CD4-positive, alpha-beta T cell treated with Interferon gamma for 1 hour (primary cell): ENCODE results near the gene ASTN2.

Source experiments
- DNase-seq: peaks from one replicate; pipeline ENCODE4 v3.0.0-alpha.2; 2020

ASTN2 gene

GRCh38 chr9:117063721-117064471 is 351.0 kb downstream of the ASTN2 start:
- no peak for DNase-seq

DNA sequence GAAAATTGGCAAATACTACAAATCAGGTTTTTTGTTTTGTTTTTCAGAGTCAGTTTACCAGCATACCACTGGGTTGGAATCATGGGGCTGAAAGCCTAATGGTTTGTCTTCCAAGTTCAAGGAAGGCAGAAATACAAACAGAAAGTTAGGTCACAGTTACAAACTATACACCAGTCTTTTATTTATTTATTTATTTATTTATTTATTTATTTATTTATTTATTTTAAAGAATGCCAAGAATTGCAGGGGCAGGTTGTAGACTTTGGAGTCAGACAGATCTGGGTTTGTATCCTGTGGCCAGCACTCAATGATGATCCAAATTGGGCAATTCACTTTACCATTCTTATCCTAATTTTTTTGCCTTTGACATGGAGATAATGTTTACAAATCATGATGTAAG is 353.9 kb downstream of the ASTN2 start:
- DNase-seq: no peak

- DNase-seq: no peak
Measured at GRCh38 chr9:117050007-117050406, 364.9 kb downstream of the ASTN2 start.

DNA sequence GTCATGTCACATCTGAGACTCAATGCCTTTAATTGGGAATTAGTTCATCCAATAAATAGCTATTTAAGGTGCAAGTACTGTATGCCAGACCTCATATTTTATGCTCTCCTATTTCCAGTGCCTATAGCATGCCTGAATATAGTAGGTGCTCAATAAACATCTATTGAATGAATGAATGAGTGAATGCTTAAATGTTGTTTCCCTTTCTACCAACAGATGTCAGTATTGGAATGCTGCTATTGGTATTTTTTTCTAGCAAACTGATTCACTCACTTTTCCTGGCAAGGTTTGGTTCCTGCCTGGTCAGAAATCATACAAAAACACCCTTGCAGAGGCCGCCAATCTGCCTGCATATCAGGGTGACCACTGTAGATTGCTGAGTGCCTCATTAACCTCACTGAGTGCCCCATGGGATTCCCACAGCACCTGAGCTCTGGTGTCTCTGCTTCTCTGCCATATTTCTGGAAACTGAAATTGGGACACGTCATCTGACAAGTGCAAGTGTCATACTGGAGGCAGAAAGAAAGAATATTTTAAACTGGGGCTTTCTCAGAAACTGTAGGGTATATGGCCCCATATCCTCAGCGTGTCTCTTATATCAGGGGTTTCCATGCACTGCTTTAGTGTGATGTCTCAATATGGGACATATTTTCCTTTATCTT is 368.1 kb downstream of the ASTN2 start:
- DNase-seq: no peak

DNA sequence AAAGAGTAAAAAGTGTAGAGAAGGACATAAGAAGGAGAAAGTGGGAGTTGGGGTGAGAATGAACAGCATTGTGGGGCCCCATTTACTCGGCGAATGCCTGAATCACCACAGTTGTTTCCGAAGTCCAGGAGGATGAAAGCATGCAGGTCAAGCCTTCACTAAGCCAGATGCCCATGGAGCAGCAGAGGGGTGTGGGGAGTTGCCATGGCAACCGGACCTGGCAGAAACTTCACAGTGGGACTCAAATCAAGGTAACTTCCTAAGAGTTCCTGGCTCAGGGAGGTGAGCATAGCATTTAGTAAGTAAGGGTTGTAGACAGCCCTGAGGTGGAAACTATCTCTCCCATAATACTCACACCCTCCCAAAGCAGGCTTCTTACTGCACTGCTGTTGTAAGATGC is 370.6 kb downstream of the ASTN2 start:
- peak; percentile 0 for DNase-seq

DNA sequence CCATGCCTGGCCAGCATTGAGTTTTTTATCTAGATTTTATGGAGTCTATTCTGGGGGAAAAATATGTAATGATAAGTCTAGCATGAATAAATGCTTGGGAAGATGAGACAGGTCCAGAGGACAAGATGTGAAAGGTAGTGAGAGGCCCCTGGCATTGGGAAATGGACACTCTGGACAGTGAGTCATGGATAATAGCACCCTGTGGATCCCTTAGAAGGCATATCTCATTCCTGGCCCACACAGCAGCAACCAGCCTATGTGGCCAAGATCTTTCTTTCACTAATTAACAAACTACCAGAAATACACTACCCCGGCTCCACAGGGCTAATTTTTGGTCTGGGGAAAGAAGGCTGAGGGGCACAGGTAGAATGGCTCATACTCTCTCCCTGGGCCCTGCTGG is 371.7 kb downstream of the ASTN2 start:
- DNase-seq: no peak

DNA sequence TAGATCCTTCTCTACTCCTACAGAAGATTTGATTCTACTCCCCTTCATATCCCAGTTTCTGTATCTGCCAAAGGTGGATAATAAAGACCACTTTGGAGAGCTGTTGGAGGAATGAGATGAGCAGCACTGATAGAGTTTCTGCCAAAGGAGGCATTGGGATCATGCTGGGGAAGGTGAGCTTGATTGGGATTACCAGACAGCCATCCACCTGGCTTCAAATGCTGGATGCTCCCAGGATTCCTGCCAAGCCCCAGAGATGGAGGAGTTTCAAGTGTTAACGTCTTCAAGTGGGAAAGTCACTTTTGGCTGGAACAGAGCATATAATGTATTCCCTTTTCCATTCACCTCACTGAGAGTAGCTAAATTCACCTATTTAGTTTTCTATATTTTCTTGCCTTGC is 379.3 kb downstream of the ASTN2 start:
- no peak for DNase-seq

DNA sequence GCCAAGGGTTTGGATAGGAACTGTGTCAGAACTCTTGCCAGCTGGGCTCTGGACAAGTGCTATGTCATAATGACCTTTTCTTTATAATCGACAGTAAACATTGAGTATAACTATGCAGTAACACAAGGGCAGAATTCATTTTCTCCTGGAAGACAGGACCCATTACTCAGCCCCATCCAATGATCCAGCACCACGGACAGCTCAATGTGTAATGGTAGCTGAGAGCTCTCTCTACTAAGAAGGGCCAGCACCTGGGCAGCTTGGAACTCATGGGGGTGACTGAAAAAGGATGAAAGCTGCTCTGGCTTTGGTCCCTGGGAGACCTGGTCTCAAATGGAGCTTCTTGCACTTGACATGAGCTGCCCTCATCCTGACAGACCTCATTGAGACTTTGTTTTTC is 380.0 kb downstream of the ASTN2 start:
- DNase-seq: no peak

- no peak for DNase-seq
Measured at GRCh38 chr9:117030254-117030768, 384.5 kb downstream of the ASTN2 start.

DNA sequence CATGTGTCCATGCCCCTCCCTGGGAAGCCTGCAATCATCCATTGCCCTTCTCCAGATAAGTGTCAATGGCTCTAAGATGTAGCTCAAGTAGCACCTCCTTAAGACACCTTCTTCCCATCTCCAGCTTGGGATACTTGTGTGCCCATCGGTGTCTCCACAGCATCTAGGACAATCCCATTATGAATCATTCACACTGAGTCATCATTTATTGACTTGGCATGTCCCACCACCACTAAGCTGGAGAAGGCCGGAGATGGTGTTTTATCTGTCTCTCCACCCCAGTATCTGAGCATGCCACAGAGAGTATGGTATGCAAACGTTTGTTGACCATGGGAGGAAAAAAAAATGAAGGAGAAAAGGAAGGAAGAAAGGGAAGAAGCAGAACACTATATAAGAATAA is 385.5 kb downstream of the ASTN2 start:
- no peak for DNase-seq

GRCh38 chr9:117028103-117028858 is 386.6 kb downstream of the ASTN2 start:
- no peak for DNase-seq

- DNase-seq: no peak
Measured at GRCh38 chr9:117021906-117022305, 393.0 kb downstream of the ASTN2 start.

DNA sequence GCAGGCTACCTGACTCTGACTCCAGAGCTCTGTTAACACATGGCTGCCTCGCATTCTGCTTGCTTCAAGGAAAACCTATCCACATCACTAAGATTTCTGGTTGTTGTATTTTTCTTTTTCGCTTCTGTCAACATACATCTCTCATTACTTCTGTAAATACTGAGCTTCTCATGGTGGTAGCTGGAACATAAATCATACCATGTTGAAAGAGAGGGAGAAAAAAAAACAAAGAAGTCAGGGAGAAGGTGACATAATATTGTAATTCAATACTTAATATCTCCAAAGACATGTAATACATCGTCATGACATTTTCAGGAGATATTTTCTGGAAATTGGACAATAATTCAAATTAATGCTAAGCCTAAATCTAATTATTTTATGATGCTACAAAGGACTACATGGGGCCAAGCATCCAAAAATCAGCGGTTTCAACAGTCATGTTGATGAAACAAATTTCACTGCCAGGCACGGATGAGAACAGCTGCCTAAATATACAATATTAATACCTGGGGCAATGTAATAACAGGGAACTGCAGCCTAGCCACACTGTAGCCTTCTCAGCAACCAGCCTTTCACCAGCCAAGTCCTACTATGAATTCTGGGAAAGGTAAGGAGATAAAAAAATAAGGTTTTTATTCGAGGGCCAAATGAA is 395.8 kb downstream of the ASTN2 start:
- no peak for DNase-seq

- DNase-seq: no peak
Measured at GRCh38 chr9:117017414-117017985, 397.4 kb downstream of the ASTN2 start.

DNA sequence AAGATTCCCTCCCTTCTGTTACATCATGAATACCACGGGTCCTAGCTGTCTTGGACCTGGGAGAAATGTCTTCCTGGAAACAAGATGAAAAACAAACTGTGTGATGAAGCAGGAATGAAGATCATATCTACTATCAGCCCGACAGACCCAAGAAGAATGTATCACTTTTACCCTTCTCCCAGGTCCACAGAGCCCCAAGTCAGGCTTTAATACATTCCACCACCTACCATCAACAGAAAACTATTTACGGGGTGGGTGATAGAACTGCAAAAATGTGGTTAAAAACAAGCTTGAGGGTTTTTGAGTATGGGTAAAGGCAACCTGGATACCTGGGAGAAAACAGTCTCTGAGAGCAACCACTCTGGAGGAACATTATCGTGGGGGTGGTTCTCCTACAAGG is 400.8 kb downstream of the ASTN2 start:
- DNase-seq: no peak

DNA sequence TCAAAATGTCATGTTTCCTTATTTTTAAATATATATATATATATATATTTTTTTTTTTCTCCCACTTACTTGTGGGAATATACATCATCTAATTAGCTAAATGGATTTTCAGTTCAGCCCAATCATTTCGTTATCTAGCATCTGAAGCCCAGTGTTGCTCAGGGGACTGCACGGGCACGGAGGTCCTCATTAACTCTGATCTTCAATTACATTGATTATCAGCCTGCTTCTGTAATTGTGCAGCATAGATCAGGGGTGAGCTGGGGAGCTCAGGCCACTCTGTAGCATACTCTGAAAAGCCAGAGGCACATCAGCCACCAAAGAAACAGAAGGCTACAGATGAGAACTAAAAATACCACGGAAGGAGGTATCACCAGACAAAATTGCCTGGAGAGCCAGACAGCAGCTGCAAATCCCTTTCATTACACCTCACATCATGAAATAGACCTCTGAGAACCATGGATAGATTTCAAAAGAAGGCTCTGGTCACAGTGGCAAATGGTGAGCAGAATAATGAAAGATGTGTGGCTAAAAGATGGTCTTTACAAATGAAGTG is 401.3 kb downstream of the ASTN2 start:
- DNase-seq: no peak

- DNase-seq: no peak
Measured at GRCh38 chr9:117010061-117010460, 404.8 kb downstream of the ASTN2 start.

GRCh38 chr9:117008876-117009275 is 406.0 kb downstream of the ASTN2 start:
- DNase-seq: no peak

- no peak for DNase-seq
Measured at GRCh38 chr9:117008461-117008860, 406.4 kb downstream of the ASTN2 start.

- DNase-seq: no peak
Measured at GRCh38 chr9:117002686-117003085, 412.2 kb downstream of the ASTN2 start.

- DNase-seq: no peak
Measured at GRCh38 chr9:117000834-117001233, 414.0 kb downstream of the ASTN2 start.

GRCh38 chr9:117000196-117000723 is 414.6 kb downstream of the ASTN2 start:
- no peak for DNase-seq
